HG02763 (cell line): ENCODE results near the gene DAZAP1.

Experiments
- ATAC-seq: cut with Tn5 transposase; IDR thresholded peaks from one replicate; pipeline ENCODE4 v1.9.1; 2021; ENCODE audit warnings: mild to moderate bottlenecking, moderate library complexity; ENCODE audit not compliant: unreplicated experiment

DAZAP1 gene

GRCh38 chr19:1424192-1424955 is 17.0 kb downstream of the DAZAP1 start:
- ATAC-seq, result no peak

GRCh38 chr19:1425102-1425837 is 17.9 kb downstream of the DAZAP1 start:
- ATAC-seq, result no peak

- ATAC-seq, result no peak
Measured at GRCh38 chr19:1425902-1426301, 18.5 kb downstream of the DAZAP1 start.

- ATAC-seq, result no peak
Measured at GRCh38 chr19:1426736-1427135, 19.4 kb downstream of the DAZAP1 start.

- no peak for ATAC-seq
Measured at GRCh38 chr19:1427221-1427920, 20.0 kb downstream of the DAZAP1 start.

GRCh38 chr19:1428738-1429391 is 21.5 kb downstream of the DAZAP1 start:
- ATAC-seq, result no peak

- ATAC-seq, result no peak
Measured at GRCh38 chr19:1429750-1430149, 22.4 kb downstream of the DAZAP1 start.

GRCh38 chr19:1430246-1430645 is 22.9 kb downstream of the DAZAP1 start:
- no peak for ATAC-seq

- ATAC-seq, result no peak
Measured at GRCh38 chr19:1431759-1432506, 24.5 kb downstream of the DAZAP1 start.

- ATAC-seq, result no peak
Measured at GRCh38 chr19:1432507-1432887, 25.1 kb downstream of the DAZAP1 start.

- no peak for ATAC-seq
Measured at GRCh38 chr19:1433119-1434039, 26.0 kb downstream of the DAZAP1 start.

GRCh38 chr19:1434040-1434366 is 26.6 kb downstream of the DAZAP1 start:
- no peak for ATAC-seq

- ATAC-seq, result no peak
Measured at GRCh38 chr19:1434577-1435060, 27.2 kb downstream of the DAZAP1 start.

- no peak for ATAC-seq
Measured at GRCh38 chr19:1435378-1435989, 28.1 kb downstream of the DAZAP1 start.

- no peak for ATAC-seq
Measured at GRCh38 chr19:1437609-1438008, 30.2 kb downstream of the DAZAP1 start.

- peak; percentile 81 for ATAC-seq
Measured at GRCh38 chr19:1438035-1438932, 30.9 kb downstream of the DAZAP1 start, which contains the start of gene RPS15. RPS15 (plus strand) TSS chr19:1438396; CDS start chr19:1438426, 30 bp downstream.

GRCh38 chr19:1438933-1439354 is 31.6 kb downstream of the DAZAP1 start:
- no peak for ATAC-seq
